ENCODE measurements around the gene LRRC56.

The LRRC56 gene

DNA sequence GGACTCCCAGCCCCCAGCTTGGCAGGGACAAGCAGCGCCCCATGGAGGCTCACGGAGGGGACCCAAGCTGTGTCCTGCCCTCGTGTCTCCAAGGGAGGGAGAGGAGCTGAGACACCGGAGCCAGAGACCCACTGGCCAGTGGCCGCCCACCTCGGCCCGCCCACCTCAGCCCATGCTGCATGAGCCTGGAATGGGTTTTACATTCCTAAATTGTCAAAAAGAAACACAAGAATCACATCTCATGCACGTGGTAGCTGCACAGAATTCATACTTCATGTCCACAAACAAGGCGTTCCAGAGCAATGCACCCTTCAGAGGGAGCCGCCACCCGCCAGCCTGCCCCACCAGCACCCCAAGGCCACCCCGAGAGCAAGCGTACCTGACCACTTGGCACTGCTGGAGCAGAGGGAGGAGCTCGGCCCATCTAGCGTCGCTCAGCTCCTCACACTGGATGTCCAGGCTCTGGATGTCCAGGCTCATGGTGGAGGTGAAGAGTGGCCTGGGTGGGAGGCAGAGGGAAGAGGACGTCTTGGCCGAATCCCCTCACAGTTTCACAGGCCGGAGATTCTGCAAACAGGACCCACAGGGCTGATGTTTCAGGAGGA, 35.5 kb upstream of the LRRC56 start:
- TF ChIP-seq ZFP41 (tag by site-specific recombination; IDR thresholded peaks at IDR 0.05; ENCODE audit: borderline replicate concordance) (no peak), GFI1B (tag by site-specific recombination; IDR thresholded peaks at IDR 0.05) (no peak), ZNF292 (tag by site-specific recombination; IDR thresholded peaks at IDR 0.05; ENCODE audit: borderline replicate concordance, low read depth) (no peak), KLF8 (tag by site-specific recombination; IDR thresholded peaks at IDR 0.05) (no peak), ZNF302 (tag by site-specific recombination; IDR thresholded peaks at IDR 0.05; ENCODE audit: low read depth) (no peak), ZNF521 (tag by site-specific recombination; IDR thresholded peaks at IDR 0.05) (no peak), ZNF596 (tag by site-specific recombination; IDR thresholded peaks at IDR 0.05) (no peak)
- no peak overlapping the region for H3K4me3 ChIP-seq (ENCODE audit: low read depth, low read length)
- ChIA-PET POLR2A (no interaction called here), CTCF (no interaction called here)
- H3K9me3 ChIP-seq (ENCODE audit: control insufficient read depth, insufficient read depth, low read depth, low read length), result no peaks in the 10 kb centered on the region
- peaks cover 0 to 55% of the 10 kb centered on the region in 2 experiments; a peak in 1 of 3 replicates for H3K36me3 ChIP-seq (ENCODE audit: control insufficient read depth in 2 of 2, insufficient read depth in 1 of 2, low read length in 2 of 2)
- H3K27ac ChIP-seq (ENCODE audit: extremely low read depth, low read depth, low read length), result no peak overlapping the region
- H3K4me1 ChIP-seq (ENCODE audit: control insufficient read depth, insufficient read depth, low read length), result no peaks in the 10 kb centered on the region

DNA sequence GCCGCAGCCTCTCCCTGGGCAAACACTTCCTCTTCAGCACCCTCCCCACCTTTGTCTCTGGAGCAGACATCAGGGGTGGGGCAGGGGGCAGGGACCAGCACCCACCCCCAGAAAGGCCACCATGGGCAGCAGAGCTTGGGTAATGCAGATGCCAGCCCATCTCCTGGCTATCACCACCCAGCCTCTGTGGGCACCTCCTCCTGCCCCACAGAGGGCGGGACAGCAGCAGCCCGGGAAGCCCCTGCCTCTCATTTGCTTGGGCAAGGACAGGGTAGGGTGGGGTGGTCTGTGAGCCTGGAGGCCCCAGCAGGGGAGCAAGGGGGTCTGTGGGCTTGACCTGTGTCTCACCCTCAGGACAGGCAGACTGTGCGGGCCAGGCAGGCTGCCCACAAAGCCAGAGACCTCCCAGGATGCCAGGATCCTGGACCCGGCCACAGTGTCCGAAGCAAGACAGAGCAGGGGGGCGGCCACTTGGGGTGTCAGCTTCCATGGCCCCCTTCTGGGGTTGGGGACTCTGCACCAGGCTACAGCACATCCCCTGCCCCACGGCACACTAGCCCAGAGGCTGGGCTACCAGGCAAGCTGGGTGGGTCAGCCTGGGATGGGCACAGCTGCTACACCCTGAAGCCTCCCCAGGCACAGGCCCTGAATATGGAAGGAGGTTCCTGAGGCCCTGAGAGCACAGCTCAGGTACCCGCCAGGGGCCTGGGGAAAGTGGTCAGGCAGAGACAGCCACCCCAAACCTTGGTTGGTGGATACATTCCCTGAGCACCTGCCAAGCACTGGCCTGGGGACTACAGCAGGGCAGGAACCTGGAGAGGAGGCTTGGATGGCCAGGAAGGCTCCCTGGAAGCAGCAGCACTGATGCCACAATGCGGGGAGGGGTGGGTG, 34.8 kb upstream of the LRRC56 start:
- Histone ChIP-seq H3K4me3 (ENCODE audit: low read depth, low read length) (no peak overlapping the region), H3K27ac (ENCODE audit: extremely low read depth, low read depth, low read length) (no peak overlapping the region), H3K4me1 (ENCODE audit: control insufficient read depth, insufficient read depth, low read length) (no peaks in the 10 kb centered on the region), H3K9me3 (ENCODE audit: control insufficient read depth, insufficient read depth, low read depth, low read length) (no peaks in the 10 kb centered on the region), H3K36me3 (ENCODE audit: control insufficient read depth in 2 of 2, insufficient read depth in 1 of 2, low read length in 2 of 2) (peaks cover 0 to 48% of the 10 kb centered on the region in 2 experiments; a peak in 1 of 3 replicates)
- TF ChIP-seq ZNF184 (tag by site-specific recombination; IDR thresholded peaks at IDR 0.05) (no peak), GLIS2 (tag by site-specific recombination; IDR thresholded peaks at IDR 0.05) (0 out of 2 replicates have a peak, but pooled peaks have one; percentile 20)
- POLR2A ChIA-PET, result interaction anchor here (1.0 kb wide), 1 partner anchor 100 kb away, joined by 6 read pairs; no protein-coding TSS in a partner anchor
- CTCF ChIA-PET, result no interaction called here

DNA sequence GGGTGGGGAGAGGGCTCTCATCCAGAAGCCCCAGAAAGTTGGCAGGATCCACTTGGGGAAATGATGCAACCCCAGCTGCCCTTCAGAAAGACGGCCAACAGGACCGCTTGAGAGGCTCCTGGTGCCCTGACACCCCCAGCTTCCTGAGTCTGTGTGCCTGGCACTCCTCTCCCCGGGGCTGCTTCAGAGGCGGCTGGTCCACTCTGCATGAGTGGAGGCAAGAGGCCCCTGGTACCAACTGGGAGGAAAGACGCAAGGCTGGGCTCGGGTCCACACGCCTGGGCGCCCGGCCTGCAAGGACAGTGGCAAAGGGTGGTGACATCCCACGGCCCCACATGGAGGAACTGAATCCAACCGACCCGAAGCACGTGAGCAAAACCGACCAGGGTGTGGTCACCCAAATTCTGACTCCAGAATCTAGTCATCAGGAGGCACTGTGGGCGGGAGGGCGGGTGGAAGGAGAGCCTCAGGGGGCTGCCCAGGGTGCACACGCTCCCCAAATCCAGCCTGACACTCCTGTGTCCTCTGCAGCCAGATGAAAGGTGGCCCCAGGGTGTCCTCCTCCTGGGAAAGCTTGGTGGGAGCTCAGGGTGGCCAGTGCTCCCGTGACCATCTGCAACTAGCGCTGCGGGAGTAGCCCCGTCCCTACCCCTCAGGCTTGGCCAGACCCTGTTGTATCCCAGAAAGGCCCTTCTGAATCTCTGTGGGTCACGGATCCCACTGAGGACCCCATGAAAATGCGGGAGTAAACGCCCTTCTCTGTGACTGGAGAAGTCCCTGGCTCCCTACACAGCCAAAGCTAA, 33.9 kb upstream of the LRRC56 start:
- CTCF ChIA-PET, result no interaction called here
- H3K9me3 ChIP-seq (ENCODE audit: control insufficient read depth, insufficient read depth, low read depth, low read length), result no peaks in the 10 kb centered on the region
- H3K36me3 ChIP-seq (ENCODE audit: control insufficient read depth in 2 of 2, insufficient read depth in 1 of 2, low read length in 2 of 2), result peaks cover 0 to 44% of the 10 kb centered on the region in 2 experiments; a peak in 1 of 3 replicates
- no peaks in the 10 kb centered on the region for H3K4me1 ChIP-seq (ENCODE audit: control insufficient read depth, insufficient read depth, low read length)
- H3K27ac ChIP-seq (ENCODE audit: extremely low read depth, low read depth, low read length), result no peak overlapping the region
- POLR2A ChIA-PET, result interaction anchor here (1.0 kb wide), 1 partner anchor 101 kb away, joined by 6 read pairs; no protein-coding TSS in a partner anchor
- H3K4me3 ChIP-seq (ENCODE audit: low read depth, low read length), result no peak overlapping the region
- TF ChIP-seq ZNF555 (tag by site-specific recombination; conservative IDR thresholded peaks at IDR 0.05) (no peak), ZNF138 (tag by site-specific recombination; IDR thresholded peaks at IDR 0.05; ENCODE audit: borderline replicate concordance) (no peak), ZNF350 (tag by site-specific recombination; IDR thresholded peaks at IDR 0.05) (no peak), BCL11A (tag by site-specific recombination; IDR thresholded peaks at IDR 0.05; ENCODE audit: low read depth) (no peak), ZNF776 (tag by site-specific recombination; IDR thresholded peaks at IDR 0.05; ENCODE audit: borderline replicate concordance) (no peak), SCRT1 (tag by site-specific recombination; IDR thresholded peaks at IDR 0.05; ENCODE audit: borderline replicate concordance) (no peak), SALL2 (tag by site-specific recombination; IDR thresholded peaks at IDR 0.05; ENCODE audit: borderline replicate concordance) (no peak), ZNF37A (tag by site-specific recombination; IDR thresholded peaks at IDR 0.05) (no peak), ZIC2 (tag by site-specific recombination; IDR thresholded peaks at IDR 0.05) (no peak), ZNF514 (tag by site-specific recombination; IDR thresholded peaks at IDR 0.05) (no peak), ZNF266 (tag by site-specific recombination; IDR thresholded peaks at IDR 0.05; ENCODE audit: low read depth) (no peak)
- TF ChIP-seq, protein P1, sequence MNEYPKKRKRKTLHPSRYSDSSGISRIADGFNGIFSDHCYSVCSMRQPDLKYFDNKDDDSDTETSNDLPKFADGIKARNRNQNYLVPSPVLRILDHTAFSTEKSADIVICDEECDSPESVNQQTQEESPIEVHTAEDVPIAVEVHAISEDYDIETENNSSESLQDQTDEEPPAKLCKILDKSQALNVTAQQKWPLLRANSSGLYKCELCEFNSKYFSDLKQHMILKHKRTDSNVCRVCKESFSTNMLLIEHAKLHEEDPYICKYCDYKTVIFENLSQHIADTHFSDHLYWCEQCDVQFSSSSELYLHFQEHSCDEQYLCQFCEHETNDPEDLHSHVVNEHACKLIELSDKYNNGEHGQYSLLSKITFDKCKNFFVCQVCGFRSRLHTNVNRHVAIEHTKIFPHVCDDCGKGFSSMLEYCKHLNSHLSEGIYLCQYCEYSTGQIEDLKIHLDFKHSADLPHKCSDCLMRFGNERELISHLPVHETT (tag by site-specific recombination; IDR thresholded peaks at IDR 0.05), result no peak
- TF ChIP-seq, protein P2, sequence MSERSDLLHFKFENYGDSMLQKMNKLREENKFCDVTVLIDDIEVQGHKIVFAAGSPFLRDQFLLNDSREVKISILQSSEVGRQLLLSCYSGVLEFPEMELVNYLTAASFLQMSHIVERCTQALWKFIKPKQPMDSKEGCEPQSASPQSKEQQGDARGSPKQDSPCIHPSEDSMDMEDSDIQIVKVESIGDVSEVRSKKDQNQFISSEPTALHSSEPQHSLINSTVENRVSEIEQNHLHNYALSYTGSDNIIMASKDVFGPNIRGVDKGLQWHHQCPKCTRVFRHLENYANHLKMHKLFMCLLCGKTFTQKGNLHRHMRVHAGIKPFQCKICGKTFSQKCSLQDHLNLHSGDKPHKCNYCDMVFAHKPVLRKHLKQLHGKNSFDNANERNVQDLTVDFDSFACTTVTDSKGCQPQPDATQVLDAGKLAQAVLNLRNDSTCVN (tag by site-specific recombination; optimal IDR thresholded peaks at IDR 0.05), result no peak
- TF ChIP-seq, protein P3, sequence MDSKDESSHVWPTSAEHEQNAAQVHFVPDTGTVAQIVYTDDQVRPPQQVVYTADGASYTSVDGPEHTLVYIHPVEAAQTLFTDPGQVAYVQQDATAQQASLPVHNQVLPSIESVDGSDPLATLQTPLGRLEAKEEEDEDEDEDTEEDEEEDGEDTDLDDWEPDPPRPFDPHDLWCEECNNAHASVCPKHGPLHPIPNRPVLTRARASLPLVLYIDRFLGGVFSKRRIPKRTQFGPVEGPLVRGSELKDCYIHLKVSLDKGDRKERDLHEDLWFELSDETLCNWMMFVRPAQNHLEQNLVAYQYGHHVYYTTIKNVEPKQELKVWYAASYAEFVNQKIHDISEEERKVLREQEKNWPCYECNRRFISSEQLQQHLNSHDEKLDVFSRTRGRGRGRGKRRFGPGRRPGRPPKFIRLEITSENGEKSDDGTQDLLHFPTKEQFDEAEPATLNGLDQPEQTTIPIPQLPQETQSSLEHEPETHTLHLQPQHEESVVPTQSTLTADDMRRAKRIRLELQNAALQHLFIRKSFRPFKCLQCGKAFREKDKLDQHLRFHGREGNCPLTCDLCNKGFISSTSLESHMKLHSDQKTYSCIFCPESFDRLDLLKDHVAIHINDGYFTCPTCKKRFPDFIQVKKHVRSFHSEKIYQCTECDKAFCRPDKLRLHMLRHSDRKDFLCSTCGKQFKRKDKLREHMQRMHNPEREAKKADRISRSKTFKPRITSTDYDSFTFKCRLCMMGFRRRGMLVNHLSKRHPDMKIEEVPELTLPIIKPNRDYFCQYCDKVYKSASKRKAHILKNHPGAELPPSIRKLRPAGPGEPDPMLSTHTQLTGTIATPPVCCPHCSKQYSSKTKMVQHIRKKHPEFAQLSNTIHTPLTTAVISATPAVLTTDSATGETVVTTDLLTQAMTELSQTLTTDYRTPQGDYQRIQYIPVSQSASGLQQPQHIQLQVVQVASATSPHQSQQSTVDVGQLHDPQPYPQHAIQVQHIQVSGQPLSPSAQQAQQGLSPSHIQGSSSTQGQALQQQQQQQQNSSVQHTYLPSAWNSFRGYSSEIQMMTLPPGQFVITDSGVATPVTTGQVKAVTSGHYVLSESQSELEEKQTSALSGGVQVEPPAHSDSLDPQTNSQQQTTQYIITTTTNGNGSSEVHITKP (tag by site-specific recombination; IDR thresholded peaks at IDR 0.05), result no peak

All from HEK293 (cell line).